ENCODE data around the gene LEFTY1. TPM values are rescaled to one million over a fixed set of nuclear protein-coding genes. Genes with fewer than 3 reads are reported as not detected.

Gene LEFTY1
- total and polyA plus RNA-seq, 9 donors = 0.39 to 0.91 (median 0.61) TPM

DNA sequence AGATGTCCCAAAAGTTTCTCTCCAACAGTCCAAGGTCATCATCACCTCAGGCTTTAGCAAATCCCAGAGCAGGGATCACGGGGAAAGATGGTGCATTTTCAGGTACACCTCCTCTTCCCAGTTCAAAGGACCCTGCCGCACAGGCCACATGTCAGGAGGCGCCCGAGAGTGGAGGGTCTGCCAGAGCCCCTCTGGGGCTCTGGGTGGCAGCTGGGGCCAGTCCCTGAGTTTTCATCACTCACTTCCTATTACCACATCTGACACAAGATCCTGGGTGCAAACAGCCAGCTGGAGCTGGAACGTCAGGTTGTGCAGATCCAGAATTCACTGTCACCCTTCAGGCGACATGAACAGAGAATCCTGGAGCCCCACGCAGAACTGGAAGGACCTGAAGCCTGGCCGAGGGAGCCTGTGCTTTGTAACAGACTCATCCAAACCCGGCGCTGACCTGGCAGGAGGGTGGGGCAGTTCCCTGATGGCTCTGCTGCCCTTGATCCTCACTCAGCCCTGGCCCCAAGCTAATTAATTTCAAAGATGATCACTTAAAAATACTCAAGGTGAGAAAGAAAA is 15.6 kb downstream of the LEFTY1 start:
- 81% methylated on average over 5 of the region's 10 CpGs for WGBS (ENCODE audit: insufficient coverage)
- Histone ChIP-seq H3K27me3 (ENCODE audit: control insufficient read depth, insufficient read depth, low read length) (no peaks in the 10 kb centered on the region), H3K4me1 (ENCODE audit: control insufficient read depth, insufficient read depth, low read length) (peaks cover 33% of the 10 kb centered on the region), H3K27ac (ENCODE audit: low read length) (no peak overlapping the region), H3K9me3 (replicated peaks; ENCODE audit: control insufficient read depth, low read depth, low read length) (no peaks in the 10 kb centered on the region), H3K4me3 (ENCODE audit: low read length) (no peak overlapping the region), H3K36me3 (ENCODE audit: control insufficient read depth, insufficient read depth, low read length) (peaks cover 55% of the 10 kb centered on the region)
- DNase-seq = no peak

DNA sequence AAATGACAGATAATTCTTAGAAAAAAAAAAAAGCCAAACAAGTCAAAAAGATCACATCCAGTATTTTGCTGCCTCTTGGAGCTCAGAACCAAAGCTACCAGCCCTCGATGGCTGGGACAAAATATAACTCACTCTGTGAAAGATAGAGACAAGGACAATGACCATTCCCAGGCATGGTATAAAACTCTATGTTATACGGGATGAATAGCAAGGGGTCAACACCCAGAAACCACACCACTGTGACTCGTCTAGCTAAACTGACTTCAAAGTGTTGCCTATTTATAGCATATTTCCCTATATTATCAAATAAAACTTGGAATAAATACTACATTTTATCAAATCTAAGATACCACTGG is 16.9 kb downstream of the LEFTY1 start:
- no peak for DNase-seq
- no peaks in the 10 kb centered on the region for H3K27me3 ChIP-seq (ENCODE audit: control insufficient read depth, insufficient read depth, low read length)
- peaks cover 66% of the 10 kb centered on the region for H3K36me3 ChIP-seq (ENCODE audit: control insufficient read depth, insufficient read depth, low read length)

DNA sequence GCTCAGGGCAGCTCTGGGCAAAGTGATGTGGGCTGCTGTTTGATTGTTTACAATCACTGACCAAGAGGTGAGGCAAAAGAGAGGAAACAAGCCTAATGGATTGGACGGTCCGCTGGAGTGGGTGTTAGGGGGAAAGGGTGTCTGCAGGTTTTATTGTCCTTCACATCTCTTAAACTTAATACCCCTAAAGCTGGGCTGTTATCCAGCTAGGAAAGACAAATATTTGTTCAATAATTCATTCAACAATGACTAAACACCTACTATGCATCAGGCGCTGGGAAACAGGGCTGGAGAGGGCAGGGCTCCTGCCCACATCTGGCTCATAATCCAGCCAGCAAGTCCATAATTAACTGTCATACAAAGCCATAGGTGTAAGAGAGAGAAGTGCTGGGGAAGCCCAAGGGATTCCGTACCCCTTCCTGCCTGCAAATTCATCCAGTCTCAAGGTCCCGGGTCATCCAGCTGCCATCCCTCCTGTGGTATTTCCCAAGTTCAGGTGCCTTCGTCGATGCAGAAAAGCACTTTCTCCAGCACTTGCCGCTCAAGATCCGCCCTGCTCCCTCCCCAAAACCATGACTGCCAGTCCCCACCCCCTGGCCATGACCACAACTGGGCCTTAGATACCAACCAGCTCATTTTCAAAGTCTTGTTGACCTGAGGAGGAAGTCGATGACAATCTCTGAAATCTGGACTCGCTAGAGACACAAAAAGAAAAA is 17.4 kb downstream of the LEFTY1 start:
- no peak overlapping the region for H3K4me3 ChIP-seq (ENCODE audit: low read length)

More for the DNA sequence above, 16.9 kb downstream of the LEFTY1 start:
- no CpG with 5 or more reads among the region's 3 CpGs for WGBS (ENCODE audit: insufficient coverage)
- Histone ChIP-seq H3K4me1 (ENCODE audit: control insufficient read depth, insufficient read depth, low read length) (peaks cover 20% of the 10 kb centered on the region), H3K4me3 (ENCODE audit: low read length) (no peak overlapping the region), H3K9me3 (replicated peaks; ENCODE audit: control insufficient read depth, low read depth, low read length) (no peaks in the 10 kb centered on the region), H3K27ac (ENCODE audit: low read length) (no peak overlapping the region)

DNA sequence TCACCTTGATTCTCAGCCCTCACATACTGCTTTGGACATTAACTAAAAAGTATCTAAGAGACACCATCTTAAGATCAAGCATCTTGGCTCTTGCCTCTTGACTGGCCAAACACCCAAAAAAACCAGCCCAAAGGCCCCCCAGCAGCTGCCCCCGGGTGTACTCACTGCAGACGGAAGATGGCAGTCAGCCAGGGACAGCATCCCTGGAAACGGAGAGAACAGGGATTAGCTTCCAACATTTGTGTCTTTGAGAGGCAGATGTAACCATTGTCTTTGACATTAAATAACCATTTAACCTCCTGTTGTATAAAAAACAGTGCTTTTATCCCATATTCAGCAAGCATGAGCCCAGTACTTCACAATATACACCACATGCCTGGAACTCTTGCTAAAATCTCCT is 18.0 kb downstream of the LEFTY1 start:
- Histone ChIP-seq H3K4me1 (ENCODE audit: control insufficient read depth, insufficient read depth, low read length) (peaks cover 13% of the 10 kb centered on the region), H3K36me3 (ENCODE audit: control insufficient read depth, insufficient read depth, low read length) (peaks cover 74% of the 10 kb centered on the region), H3K9me3 (replicated peaks; ENCODE audit: control insufficient read depth, low read depth, low read length) (no peaks in the 10 kb centered on the region), H3K27me3 (ENCODE audit: control insufficient read depth, insufficient read depth, low read length) (no peaks in the 10 kb centered on the region), H3K27ac (ENCODE audit: low read length) (no peak overlapping the region), H3K4me3 (ENCODE audit: low read length) (no peak overlapping the region)
- WGBS (ENCODE audit: insufficient coverage) = 24% methylated on average over 3 of the region's 3 CpGs
- no peak for DNase-seq

More for the DNA sequence above, 17.4 kb downstream of the LEFTY1 start:
- WGBS (ENCODE audit: insufficient coverage) = 63% methylated on average over 5 of the region's 11 CpGs
- Histone ChIP-seq H3K9me3 (replicated peaks; ENCODE audit: control insufficient read depth, low read depth, low read length) (no peaks in the 10 kb centered on the region), H3K4me1 (ENCODE audit: control insufficient read depth, insufficient read depth, low read length) (peaks cover 15% of the 10 kb centered on the region), H3K27ac (ENCODE audit: low read length) (no peak overlapping the region), H3K36me3 (ENCODE audit: control insufficient read depth, insufficient read depth, low read length) (peaks cover 68% of the 10 kb centered on the region), H3K27me3 (ENCODE audit: control insufficient read depth, insufficient read depth, low read length) (no peaks in the 10 kb centered on the region)
- no peak for DNase-seq

DNA sequence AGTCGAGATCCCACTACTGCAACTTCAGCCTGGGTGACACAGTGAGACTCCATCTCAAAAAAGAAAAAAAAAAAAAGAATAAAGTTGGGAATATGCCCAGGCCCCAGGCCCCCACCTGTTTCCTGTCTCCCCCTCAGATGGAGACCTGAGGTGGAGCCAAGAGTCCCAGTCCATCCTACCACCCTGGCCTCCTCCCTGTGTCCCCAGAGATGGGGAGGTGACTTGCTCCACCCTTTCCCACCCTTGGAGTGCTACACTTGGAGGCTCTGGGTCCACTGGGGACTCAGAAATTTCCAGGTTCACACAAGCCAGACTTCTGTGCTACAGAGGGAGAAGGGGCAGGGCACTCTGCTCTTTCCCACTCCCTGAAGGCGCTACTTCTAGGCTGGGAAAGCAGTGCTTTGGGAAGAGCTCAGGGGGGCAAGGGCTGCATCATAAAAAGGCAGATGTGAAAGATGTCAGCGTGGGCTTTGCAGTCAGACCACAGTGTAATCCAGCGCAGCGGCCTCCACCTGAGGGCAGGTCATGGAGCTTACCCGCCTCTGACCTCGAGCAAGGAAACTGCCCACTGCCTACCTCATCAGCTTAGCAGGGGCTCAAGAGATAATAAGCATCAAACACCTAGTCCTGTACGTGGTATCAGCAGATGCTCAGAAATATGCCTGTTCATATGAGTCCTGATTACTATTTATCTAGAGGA is 20.2 kb downstream of the LEFTY1 start:
- Histone ChIP-seq H3K27ac (ENCODE audit: low read length) (no peak overlapping the region), H3K4me1 (ENCODE audit: control insufficient read depth, insufficient read depth, low read length) (peaks cover 9% of the 10 kb centered on the region), H3K27me3 (ENCODE audit: control insufficient read depth, insufficient read depth, low read length) (no peaks in the 10 kb centered on the region), H3K9me3 (replicated peaks; ENCODE audit: control insufficient read depth, low read depth, low read length) (no peaks in the 10 kb centered on the region), H3K36me3 (ENCODE audit: control insufficient read depth, insufficient read depth, low read length) (peaks cover 74% of the 10 kb centered on the region), H3K4me3 (ENCODE audit: low read length) (no peak overlapping the region)
- WGBS (ENCODE audit: insufficient coverage) = 50% methylated on average over 1 of the region's 8 CpGs
- DNase-seq = no peak

DNA sequence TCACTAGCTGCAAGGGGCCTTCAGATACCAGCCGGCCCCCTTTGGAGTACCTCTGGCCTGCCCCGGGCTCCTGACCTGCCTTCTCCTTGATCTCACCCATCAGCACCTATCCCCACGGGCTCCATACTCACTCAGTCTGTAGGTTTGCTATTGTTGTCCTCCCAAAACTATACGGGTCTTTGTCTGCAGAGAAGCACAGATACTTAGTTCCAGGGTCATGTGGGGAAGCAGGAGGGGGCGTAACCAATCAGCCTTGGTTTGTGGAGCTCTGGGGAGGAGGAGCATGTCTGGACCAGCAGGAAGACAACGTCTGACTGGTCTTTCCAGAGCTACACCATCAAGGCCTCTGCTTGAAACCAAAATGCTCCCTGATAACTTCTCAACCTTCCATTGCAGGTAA is 22.0 kb downstream of the LEFTY1 start:
- peaks cover 81% of the 10 kb centered on the region for H3K36me3 ChIP-seq (ENCODE audit: control insufficient read depth, insufficient read depth, low read length)
- WGBS (ENCODE audit: insufficient coverage) = 55% methylated on average over 3 of the region's 6 CpGs
- peaks cover 9% of the 10 kb centered on the region for H3K4me1 ChIP-seq (ENCODE audit: control insufficient read depth, insufficient read depth, low read length)
- H3K9me3 ChIP-seq (replicated peaks; ENCODE audit: control insufficient read depth, low read depth, low read length) = no peaks in the 10 kb centered on the region
- no peaks in the 10 kb centered on the region for H3K27me3 ChIP-seq (ENCODE audit: control insufficient read depth, insufficient read depth, low read length)
- no peak for DNase-seq
- H3K4me3 ChIP-seq (ENCODE audit: low read length) = no peak overlapping the region
- no peak overlapping the region for H3K27ac ChIP-seq (ENCODE audit: low read length)

DNA sequence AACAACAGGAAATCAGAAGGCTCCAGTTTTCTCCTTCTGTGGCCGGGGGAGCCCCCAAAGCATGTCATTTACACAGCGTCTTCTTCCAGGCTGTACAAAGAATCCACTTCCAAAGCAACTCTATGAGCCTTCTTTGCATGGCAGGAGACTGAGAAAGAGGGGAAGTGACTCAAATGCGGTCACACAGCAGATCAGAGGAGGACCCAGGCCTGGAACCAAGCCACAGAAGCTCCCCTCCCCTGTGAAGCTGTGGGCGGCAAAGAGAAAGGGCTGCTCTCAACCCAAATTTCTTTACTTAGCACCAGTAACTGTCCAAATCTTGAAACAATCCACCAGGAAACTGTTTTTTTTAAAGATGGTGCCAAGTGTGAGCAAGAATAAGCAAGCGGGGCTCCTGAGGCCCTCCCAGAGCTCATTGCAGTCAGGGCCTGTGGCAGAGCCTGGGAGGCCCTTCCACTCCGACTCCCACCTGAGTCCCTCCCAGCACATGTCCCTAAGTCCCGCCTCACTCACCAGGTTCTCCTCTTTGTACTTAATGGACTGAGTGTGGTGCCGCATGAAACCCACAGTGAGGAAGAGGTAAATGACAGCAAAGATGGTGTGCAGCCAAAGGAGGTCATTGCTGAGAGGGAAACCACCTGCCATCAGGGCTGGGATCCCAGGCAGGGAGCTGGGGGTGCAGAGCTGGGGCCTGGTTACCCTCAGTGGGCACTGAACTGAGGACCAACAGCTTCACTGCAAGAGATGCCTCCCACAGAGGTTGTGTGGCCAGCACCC is 22.7 kb downstream of the LEFTY1 start:
- Histone ChIP-seq H3K36me3 (ENCODE audit: control insufficient read depth, insufficient read depth, low read length) (peaks cover 82% of the 10 kb centered on the region), H3K4me3 (ENCODE audit: low read length) (no peak overlapping the region), H3K27me3 (ENCODE audit: control insufficient read depth, insufficient read depth, low read length) (no peaks in the 10 kb centered on the region), H3K27ac (ENCODE audit: low read length) (no peak overlapping the region), H3K4me1 (ENCODE audit: control insufficient read depth, insufficient read depth, low read length) (peaks cover 9% of the 10 kb centered on the region), H3K9me3 (replicated peaks; ENCODE audit: control insufficient read depth, low read depth, low read length) (no peaks in the 10 kb centered on the region)
- 79% methylated on average over 2 of the region's 8 CpGs for WGBS (ENCODE audit: insufficient coverage)
- no peak for DNase-seq

DNA sequence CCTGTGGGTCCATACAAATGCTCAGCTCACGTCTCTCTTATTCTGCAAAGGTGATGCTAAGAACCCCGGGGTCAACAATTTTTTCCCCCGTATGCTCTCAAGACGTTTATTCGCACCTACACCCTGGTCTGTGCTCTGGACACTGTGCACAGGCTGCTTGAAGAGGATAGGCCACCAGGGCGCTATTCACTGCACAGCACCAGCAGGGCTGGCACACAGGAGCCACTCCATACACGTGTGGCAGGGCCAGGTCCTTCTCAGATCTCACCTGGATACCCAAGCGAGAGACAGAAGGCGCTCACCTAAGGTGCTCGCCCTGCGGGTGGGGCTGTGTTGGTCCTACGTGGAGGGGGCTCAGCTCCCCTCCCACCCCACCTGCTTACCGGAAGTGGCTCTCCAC is 23.4 kb downstream of the LEFTY1 start:
- Histone ChIP-seq H3K27me3 (ENCODE audit: control insufficient read depth, insufficient read depth, low read length) (no peaks in the 10 kb centered on the region), H3K4me3 (ENCODE audit: low read length) (no peak overlapping the region), H3K36me3 (ENCODE audit: control insufficient read depth, insufficient read depth, low read length) (peaks cover 83% of the 10 kb centered on the region), H3K9me3 (replicated peaks; ENCODE audit: control insufficient read depth, low read depth, low read length) (no peaks in the 10 kb centered on the region), H3K27ac (ENCODE audit: low read length) (no peak overlapping the region), H3K4me1 (ENCODE audit: control insufficient read depth, insufficient read depth, low read length) (peaks cover 6% of the 10 kb centered on the region)
- no peak for DNase-seq
- WGBS (ENCODE audit: insufficient coverage) = 80% methylated on average over 10 of the region's 13 CpGs

DNA sequence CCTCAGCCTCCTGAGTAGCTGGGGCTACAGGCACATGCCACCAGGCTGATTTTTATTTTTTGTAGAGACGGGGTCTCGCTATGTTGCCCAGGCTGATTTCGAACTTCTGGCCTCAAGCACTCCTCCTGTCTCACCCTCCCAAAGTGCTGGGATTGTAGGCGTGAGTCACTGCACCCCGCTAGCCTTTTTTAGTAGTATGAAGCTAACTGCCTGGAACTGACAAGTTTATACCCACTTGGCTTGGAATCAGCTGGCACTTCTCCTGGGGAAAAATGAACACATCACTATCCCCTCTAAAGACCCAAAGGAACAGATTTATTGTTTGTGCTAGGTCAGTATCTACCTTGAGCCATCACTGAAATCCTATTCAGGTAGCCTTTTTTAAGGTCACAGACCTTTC is 25.8 kb downstream of the LEFTY1 start:
- Histone ChIP-seq H3K9me3 (replicated peaks; ENCODE audit: control insufficient read depth, low read depth, low read length) (no peaks in the 10 kb centered on the region), H3K27me3 (ENCODE audit: control insufficient read depth, insufficient read depth, low read length) (no peaks in the 10 kb centered on the region), H3K4me3 (ENCODE audit: low read length) (no peak overlapping the region), H3K27ac (ENCODE audit: low read length) (no peak overlapping the region), H3K4me1 (ENCODE audit: control insufficient read depth, insufficient read depth, low read length) (peaks cover 3% of the 10 kb centered on the region), H3K36me3 (ENCODE audit: control insufficient read depth, insufficient read depth, low read length) (peaks cover 86% of the 10 kb centered on the region)
- no peak for DNase-seq
- WGBS (ENCODE audit: insufficient coverage) = no CpG with 5 or more reads among the region's 5 CpGs

DNA sequence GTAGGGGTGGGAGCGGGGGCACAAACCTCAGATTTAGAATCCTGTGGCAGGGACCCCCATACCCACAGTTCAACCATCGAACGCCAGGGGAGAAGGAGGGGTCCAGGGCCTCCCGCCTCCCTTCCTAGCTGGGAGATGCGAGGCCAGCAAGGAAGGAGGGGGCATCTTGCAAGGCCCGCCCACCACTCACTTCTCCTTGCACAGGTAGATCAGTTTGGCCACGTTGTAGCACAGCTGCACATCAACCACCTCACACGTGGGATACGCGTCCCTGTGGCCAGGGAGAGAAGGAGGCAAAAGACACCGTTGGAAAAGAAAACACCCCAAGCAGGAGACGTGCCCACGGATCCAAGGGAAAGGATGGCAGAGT is 26.4 kb downstream of the LEFTY1 start:
- H3K36me3 ChIP-seq (ENCODE audit: control insufficient read depth, insufficient read depth, low read length) = peaks cover 80% of the 10 kb centered on the region
- H3K27ac ChIP-seq (ENCODE audit: low read length) = no peak overlapping the region

More for the DNA sequence above, 26.4 kb downstream of the LEFTY1 start:
- 96% methylated on average over 4 of the region's 13 CpGs for WGBS (ENCODE audit: insufficient coverage)
- H3K27me3 ChIP-seq (ENCODE audit: control insufficient read depth, insufficient read depth, low read length) = no peaks in the 10 kb centered on the region
- H3K9me3 ChIP-seq (replicated peaks; ENCODE audit: control insufficient read depth, low read depth, low read length) = no peaks in the 10 kb centered on the region
- H3K4me1 ChIP-seq (ENCODE audit: control insufficient read depth, insufficient read depth, low read length) = peaks cover 3% of the 10 kb centered on the region
- no peak overlapping the region for H3K4me3 ChIP-seq (ENCODE audit: low read length)
- no peak for DNase-seq

All from muscle of leg (tissue), 11 donors.